ENCODE measurements around the gene SOX8. TPM values are rescaled to one million over a fixed set of nuclear protein-coding genes. Genes with fewer than 3 reads are reported as not detected.
"Not testable (repeated sequence)": the region's sequence is repeated elsewhere in the genome, so short reads cannot be mapped to it uniquely, and the experiment has no call there.

The SOX8 gene
- total RNA-seq, 1 donor from 2014 or later, result 0.11 TPM

DNA sequence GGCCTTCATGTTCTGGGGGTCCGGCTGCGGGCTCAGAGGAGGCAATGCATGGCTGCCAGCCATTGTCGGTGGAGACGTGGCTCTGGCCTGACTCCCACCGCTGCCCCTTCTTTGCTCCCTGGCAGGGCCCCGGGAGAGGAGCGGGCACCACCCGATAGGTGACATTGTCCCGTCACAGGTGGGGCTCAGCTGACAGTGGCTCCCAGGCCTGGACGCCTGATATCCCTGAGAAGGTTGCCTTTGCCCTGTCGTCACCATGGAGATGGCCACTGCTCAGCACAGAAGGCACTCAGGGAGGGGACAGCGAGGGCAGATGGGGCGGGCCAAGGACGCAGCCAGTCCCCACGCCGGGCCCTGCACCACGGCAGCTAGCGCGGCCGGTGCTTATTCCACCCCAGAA is 42.6 kb downstream of the SOX8 start:
- intact Hi-C loops (cut with micrococcal nuclease), result no loop called here

- intact Hi-C loops (cut with micrococcal nuclease), result not testable (repeated sequence)
These were observed 43.7 kb downstream of the SOX8 start for GRCh38 chr16:1025183-1025809.

DNA sequence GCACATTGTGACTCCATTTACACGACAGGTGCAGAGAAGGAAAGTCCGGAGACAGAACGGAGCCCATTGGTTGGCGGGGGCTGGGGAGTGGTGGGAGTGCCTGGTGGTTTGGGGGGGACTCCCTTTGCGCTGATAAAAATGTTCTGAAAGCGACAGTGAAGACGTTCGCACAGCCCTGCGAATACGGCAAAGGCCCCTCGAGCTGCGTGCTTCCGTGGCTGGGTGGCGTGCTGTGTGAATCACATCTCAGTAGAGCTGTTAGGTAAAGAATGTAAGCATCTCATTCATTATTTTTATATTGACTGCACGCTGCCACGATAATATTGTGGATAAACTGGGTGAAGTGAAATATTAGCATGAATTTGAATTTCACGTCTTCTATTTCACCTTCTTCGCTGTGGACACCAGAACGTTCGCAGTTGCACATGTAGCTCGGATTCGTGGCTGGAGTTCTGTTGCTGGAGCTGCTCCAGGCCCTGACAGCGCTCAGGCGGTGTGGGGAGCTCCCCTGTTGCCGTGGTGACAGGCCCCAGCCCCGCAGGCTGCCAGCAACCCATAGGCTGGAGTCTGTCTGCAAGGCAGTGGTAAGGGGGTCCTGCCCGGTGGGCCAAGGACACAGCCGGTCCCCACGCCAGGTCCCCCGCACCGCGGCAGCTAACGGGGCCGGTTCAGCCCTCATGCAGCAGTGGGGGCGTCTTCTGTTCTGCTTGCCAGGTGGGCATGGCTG is 44.6 kb downstream of the SOX8 start:
- intact Hi-C loops (cut with micrococcal nuclease), result no loop called here

DNA sequence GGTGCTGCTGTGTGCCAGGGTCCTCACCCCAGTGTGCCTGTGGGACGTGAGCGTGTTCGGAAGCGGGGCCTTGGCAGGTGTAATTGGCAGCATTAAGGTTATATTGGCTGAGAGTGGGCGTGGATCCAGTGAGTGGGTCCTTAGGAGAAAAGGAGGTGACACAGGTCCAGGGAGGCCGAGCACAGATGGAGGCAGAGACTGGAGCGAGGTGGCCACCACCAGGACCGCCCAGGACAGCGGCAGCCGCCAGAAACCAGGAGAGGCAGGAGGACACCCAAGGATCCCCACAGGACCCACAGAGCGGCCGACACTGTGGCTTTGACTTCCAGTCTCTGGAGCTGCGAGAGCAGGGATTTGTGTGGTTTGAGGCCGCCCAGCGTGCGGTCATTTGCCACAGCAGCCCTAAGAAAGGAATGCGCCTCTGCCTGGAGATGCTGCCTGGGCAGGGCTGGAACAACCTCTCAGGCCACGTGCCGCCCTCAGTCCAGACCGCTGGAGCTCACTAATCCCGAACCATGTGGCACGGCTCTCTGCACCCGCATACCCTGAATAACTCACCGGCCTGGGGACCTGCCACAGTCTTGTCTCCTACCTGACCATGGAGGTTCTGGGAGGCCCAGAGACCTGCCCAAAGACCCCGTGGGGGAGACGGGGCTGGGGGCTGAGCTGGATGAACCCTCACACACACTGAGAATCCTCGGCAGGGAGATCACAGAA is 45.4 kb downstream of the SOX8 start:
- intact Hi-C loops (cut with micrococcal nuclease), result no loop called here

GRCh38 chr16:1027501-1027815 is 45.9 kb downstream of the SOX8 start:
- intact Hi-C loops (cut with micrococcal nuclease), result no loop called here

- intact Hi-C loops (cut with micrococcal nuclease), result no loop called here
These were observed 46.5 kb downstream of the SOX8 start for GRCh38 chr16:1028056-1028455.

- intact Hi-C loops (cut with micrococcal nuclease), result no loop called here
These were observed 47.1 kb downstream of the SOX8 start for GRCh38 chr16:1028524-1029258.

DNA sequence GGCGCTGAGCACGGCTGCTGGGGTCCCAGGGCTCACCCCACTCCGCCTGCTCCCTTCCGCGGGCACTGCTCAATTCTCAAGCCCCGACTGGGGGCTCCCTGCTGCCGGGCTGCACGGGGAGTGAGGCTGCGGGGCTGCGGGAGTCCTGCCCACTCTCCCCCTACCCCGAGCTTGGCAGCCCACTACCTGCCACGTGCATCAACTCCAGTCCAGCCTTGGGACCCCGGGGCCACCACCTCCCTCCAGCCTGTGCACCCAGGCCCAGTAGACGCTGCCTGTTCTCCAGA is 47.6 kb downstream of the SOX8 start:
- intact Hi-C loops (cut with micrococcal nuclease), result no loop called here

DNA sequence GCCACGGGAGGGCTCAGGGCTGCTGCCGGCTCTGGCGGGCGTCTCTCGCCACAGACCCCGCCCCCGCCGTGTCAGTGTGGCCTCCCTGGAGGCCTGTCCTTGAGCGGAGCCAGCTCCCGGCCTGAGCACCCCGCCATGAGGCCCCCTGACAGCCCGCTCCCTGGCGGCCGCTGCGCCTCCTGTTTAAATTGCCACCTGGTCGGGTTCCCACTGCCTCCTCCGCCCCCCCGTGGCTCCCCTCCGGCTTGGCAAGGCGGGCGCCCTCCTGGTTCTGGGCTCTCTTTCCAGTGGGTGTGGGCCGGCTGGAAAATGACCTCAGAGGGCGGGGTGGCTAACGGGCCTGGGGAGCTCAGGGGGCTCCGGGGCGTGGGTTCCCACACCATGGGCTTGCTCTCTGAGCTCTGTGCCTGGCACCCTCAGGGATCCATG is 48.9 kb downstream of the SOX8 start:
- intact Hi-C loops (cut with micrococcal nuclease), result no loop called here

GRCh38 chr16:1031666-1032065 is 50.1 kb downstream of the SOX8 start:
- intact Hi-C loops (cut with micrococcal nuclease), result no loop called here

DNA sequence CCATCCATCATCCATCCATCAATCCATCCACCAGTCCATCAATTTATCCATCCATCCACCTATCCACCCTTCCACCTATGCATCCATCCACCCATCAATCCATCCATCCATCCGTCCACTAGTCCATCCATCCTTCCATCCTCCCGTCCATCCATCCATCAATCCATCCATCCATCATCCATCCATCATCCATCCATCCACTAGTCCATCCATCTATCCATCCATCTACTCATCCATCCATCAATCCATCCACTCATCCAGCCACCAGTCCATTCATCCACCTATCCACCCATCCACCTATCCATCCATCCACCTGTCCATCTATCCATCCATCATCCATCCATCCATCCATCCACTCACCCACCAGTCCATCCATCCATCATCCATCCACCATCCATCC is 51.0 kb downstream of the SOX8 start:
- intact Hi-C loops (cut with micrococcal nuclease), result no loop called here

DNA sequence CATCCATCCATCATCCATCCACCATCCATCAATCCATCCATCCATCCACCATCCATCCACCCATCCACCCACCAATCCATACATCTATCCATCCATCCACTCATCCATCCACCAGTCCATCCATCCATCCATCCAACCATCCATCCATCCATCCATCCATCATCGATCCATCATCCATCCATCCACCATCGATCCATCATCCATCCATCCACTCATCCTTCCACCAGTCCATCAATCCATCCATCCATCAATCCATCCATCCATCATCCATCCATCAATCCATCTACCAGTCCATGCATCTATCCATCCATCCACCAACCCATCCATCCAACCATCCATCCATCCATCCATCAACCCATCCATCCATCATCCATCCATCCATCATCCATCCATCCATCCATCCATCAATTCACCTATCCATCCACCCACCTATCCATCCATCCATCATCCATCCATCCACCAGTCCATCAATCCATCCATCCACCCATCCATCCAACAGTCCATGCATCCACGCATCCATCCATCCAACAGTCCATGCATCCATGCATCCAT is 51.6 kb downstream of the SOX8 start:
- intact Hi-C loops (cut with micrococcal nuclease), result no loop called here

DNA sequence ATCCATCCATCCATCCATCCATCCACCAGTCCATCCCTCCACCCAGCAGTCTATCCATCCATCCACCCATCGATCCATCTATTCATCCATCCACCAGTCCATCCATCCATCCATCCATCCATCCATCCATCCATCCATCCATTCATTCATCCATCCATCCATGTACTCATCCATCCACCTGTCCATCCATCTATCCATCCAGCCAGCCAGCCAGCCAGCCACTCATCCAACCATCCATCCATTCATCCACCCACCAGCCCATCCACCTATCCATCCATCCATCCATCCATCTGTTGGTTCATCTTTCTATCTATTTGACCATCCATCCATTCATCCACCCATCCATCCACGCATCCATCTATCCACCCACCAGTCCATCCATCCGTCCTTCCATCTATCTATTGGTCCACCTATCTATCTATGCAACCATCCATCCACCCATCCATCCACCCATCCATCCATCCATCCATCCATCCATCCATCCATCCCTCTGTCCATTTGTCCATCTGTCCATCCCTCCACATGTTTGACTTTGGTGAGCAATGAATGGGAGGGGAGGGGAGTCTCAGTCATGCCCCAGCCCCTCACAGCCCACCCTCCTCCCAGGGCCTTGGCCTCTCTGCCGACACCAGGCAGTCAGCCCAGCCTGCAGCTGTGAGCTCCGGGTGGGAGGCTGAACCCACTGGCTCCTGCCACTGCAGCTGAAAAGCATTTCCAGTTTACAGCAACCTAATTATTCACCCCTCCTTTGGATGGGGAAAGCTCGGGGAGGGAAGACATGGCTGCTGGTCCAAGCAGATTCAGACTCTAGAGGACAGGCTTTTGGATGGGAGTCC is 52.9 kb downstream of the SOX8 start:
- intact Hi-C loops (cut with micrococcal nuclease), result no loop called here

DNA sequence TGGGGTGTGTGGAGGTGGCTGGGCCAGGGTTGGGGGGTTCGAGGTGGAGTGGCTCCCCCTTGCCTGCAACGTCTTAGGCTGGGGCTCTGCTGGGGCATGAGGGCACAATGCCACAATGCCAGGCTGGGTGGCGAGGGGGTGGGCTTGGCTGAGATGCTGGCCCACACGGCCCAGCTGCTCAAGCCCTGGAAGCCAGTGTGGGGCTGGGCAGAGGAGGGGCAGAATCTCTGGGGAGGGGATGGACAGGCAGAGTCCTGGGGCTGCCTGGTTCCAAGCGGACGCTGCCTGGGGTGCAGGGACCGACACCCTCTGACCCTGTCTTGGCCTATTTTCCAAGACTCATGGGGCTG is 53.5 kb downstream of the SOX8 start:
- intact Hi-C loops (cut with micrococcal nuclease), result no loop called here

- intact Hi-C loops (cut with micrococcal nuclease), result no loop called here
These were observed 54.6 kb downstream of the SOX8 start for GRCh38 chr16:1036166-1036565.

Other genes starting within 250 kb of the SOX8 start
- 35.4 and 37.6 TPM in 2 replicates for gene CIAO3, start 240.8 kb upstream of the SOX8 start, total RNA-seq
- 0.18 TPM in 1 of 2 replicates, not detected in the other for gene MSLN, start 221.0 kb upstream of the SOX8 start, total RNA-seq
- gene RPUSD1, start 193.4 kb upstream of the SOX8 start, total RNA-seq, result 34.8 TPM in 2 replicates
- 97.4 and 101 TPM in 2 replicates for gene CHTF18, start 193.2 kb upstream of the SOX8 start, total RNA-seq
- gene GNG13, start 181.0 kb upstream of the SOX8 start, total RNA-seq, result not detected in 2 replicates
- 19.4 and 21.9 TPM in 2 replicates for gene LMF1, start 10.8 kb upstream of the SOX8 start, total RNA-seq
- not detected in 2 replicates for gene SSTR5, start 91.0 kb downstream of the SOX8 start, total RNA-seq
- not detected in 2 replicates for gene C1QTNF8, start 114.5 kb downstream of the SOX8 start, total RNA-seq
- 0.32 and 0.66 TPM in 2 replicates for gene CACNA1H, start 171.3 kb downstream of the SOX8 start, total RNA-seq
- gene TPSG1, start 243.5 kb downstream of the SOX8 start, total RNA-seq, result not detected in 2 replicates
- not detected in 2 replicates for gene TPSB2, start 248.4 kb downstream of the SOX8 start, total RNA-seq